GM18499 (cell line): ENCODE measurements around the gene ATP6AP2.
"Not testable (repeated sequence)": the region's sequence is repeated elsewhere in the genome, so short reads cannot be mapped to it uniquely, and the experiment has no call there.

Experiments used
- ATAC-seq: cut with Tn5 transposase; IDR thresholded peaks from one replicate; pipeline ENCODE4 v1.9.1; 2021; ENCODE audit warnings: moderate number of reproducible peaks; ENCODE audit not compliant: insufficient read depth, unreplicated experiment

The ATP6AP2 gene

DNA sequence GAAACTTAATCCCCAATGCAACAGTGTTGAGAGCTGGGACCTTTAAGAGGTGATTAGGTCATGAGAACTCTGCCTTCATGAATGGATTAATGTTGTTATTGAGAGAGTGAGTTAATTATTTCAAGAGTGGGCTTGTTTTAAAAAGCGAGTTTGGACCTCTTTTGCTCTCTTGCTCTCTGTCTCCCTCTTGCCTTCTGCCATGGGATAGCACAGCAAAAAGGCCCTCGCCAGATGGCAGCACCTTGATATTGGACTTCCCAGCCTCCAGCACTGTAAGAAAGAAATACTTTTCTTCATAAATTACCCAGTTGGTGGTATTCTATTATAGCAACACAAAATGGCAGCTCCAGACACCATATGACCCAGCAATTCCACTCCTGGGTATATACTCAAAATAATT, 7.0 kb upstream of the ATP6AP2 start:
- no peak for ATAC-seq

DNA sequence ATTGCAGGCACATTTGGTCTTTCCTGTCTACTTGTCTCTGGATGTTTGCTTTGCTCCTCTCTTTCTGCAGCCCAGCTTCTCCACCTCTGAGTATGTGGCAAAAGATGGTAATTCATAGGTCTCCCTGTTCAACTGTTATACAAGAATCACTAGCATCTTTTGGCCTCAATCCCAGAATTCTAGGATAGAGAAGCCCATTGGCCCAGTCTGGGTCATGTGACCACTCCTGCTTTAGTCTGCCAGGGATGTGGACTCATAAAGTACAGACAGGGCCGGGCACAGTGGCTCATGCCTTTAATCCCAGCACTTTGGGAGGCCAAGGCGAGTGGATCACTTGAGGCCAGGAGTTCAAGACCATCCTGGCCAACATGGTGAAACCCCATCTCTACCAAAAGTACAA, 5.4 kb upstream of the ATP6AP2 start:
- not testable (repeated sequence) for ATAC-seq

DNA sequence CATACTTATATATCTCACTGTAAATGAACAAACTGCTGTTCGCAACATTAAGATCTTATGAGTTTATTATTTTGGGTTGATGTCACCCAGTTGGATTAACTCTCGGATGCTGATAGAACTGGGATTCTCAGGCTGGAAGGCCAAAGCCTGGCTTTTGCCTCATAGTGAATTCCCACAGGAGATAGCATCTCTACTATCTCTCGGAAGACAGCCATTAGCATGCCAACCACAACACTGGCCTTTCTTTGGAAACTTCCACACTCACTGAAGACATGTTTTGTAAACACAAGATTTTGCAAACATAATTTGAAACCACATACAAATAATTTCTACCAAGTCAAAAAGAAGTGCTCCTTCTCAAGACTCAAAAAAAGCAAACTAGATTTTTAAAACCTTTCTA, 4.5 kb upstream of the ATP6AP2 start:
- ATAC-seq = no peak

DNA sequence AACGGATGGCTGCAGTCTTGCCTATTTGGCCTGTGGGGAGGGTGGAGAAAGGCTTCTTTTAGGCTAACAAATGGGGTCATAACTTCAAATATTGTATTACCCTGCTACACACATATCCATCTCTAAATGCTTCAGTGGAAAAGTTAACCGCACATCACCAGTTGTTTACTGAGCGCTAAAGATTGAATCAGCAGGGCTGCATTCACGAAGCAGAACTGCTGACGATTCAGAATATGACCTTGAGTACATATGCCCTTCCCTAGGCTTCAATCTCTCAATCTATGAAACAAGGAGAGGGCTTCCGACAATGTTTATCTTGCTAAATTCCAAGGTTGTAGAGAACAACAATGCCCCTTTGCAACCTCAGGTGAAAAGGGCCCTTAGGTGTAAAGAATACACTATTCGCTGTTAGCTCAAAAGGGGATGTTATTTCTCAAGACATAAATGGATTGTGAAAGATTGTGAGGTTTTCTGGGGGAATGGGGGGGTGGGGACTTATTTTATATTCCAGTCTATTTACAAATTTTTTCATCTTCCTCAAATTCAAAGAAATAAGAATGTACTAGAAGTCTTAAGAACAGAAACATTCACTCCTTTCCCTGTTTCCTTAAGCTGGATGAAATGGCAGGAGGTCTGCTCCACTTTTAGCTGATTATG, 2.6 kb upstream of the ATP6AP2 start:
- ATAC-seq = no peak

DNA sequence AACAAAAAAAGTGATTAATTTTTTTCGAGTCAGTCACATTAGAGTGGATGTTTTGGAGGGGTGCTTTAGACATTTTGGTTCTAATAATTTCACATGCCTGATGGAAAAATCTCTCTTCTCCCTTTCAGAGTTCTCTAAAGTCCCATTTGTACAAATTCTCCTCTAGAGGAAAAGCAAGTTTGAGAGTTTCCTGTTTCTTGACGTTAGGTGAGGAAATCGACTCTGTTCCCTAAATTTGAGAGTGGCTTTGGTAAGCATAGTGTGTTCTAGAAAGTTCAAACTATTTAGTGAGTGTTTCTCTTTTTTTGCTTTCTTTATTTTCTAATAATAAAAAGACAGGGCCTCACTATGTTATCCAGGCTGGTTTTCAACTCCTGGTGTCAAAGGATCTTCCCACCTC, 1.6 kb upstream of the ATP6AP2 start:
- no peak for ATAC-seq

DNA sequence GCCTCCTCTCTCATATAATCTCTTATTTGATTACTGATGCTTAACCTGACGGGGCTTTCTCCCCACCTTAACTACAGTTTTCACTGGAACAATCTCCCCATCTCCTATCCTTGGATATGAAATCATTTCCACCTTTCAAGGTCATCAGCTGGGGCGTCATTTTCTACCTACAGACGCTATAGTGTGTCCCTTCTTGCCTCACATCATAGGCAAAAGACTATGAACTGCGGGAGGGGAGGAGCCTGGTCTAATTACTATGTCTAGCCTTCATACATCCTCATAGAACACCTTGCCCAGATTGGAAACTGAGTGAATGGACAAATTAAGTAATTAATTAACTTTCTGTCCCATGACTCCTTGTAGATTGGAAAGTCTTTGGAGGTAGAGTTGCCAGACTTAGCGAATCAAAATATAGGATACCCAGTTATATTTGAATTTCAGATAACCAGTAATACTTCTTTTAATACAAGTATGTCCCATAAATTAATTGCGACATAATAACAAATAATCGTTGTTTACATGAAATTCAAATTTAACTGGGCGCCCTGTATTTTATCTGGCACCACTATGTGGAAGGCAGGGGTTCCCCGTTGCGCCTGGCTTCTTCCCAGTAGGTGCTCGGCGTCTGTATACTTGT, 752 bp upstream of the ATP6AP2 start:
- ATAC-seq = peak; percentile 19

DNA sequence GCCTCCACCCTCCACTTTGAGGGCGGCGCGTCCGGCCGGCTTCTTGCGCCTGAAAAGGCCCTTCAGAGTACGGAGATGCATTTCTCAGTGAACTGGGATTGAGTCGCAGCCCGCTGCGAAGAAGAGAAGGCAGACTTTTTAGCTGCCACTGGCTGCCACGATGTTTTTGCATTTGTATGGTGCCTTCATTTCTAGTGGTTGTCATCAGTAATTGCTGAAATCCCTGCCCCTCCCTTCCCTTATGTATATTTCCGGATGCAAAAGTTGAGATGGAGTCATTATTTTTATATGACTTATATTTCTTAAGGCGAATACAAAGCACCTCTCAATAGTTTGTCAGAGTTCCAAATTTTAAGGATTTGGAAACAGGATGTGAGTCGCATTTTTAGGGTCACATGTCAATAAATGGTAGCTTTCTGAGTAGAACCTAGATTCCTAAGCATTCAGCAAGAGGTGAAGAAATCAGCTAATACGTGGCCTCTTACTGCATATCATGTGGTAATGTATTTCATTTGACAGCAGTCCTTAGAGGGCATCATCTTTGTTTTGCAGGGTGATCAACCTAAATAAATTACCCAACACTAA, 658 bp downstream of the ATP6AP2 start:
- ATAC-seq = no peak

DNA sequence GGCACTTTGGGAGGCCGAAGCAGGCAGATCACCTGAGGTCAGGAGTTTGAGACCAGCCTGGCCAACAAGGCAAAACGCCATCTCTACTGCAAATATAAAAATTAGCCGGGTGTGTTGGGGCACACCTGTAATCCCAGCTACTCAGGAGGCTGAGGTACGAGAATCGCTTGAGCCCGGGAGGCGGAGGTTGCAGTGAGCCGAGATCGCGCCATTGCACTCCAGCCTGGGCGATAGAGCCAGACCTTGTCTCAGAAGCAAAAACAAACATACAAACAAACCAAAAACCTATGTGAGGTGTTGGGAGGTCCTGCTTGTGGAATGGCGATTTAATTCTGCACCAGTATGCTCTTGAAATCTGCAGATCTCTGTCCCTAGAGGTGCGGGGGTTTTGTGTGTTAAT, 1.4 kb downstream of the ATP6AP2 start:
- not testable (repeated sequence) for ATAC-seq

DNA sequence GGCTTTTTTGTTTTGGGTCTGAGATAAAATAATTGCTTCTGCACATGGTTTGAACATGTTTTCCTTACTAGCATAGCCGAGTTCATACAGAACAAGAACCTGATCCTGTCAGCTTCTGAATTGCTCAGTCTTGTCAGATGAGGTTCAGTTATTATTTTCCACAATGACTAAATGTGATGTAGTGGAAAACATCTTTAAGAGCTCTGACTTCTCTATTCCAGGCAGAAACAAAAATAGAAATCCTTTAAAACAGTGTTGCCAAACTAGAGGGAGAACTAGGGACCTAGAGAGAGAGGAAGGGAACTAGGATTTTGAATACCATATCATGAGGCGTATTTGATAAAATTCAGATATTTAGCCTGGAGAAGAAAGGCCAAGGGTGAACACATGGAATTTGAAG, 2.0 kb downstream of the ATP6AP2 start:
- no peak for ATAC-seq

DNA sequence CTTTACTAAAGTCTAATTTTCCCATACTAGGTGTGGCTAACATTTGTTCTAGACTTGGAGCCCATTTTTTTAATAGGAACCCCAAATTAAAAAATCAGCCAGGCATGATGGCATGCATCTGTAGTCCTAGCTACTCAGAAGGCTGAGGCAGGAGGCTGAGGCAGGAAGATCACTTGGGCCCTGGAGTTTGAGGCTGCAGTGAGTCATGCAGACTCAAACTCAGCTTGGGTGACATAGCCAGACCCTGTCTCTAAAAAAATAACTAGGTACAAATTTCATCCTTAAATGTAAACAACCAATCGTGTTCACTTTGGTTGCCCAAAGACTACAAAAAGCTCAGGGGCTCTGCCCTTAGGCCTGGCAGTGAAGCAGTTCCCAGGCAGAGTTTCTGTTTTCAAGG, 6.9 kb downstream of the ATP6AP2 start:
- ATAC-seq = not testable (repeated sequence)

DNA sequence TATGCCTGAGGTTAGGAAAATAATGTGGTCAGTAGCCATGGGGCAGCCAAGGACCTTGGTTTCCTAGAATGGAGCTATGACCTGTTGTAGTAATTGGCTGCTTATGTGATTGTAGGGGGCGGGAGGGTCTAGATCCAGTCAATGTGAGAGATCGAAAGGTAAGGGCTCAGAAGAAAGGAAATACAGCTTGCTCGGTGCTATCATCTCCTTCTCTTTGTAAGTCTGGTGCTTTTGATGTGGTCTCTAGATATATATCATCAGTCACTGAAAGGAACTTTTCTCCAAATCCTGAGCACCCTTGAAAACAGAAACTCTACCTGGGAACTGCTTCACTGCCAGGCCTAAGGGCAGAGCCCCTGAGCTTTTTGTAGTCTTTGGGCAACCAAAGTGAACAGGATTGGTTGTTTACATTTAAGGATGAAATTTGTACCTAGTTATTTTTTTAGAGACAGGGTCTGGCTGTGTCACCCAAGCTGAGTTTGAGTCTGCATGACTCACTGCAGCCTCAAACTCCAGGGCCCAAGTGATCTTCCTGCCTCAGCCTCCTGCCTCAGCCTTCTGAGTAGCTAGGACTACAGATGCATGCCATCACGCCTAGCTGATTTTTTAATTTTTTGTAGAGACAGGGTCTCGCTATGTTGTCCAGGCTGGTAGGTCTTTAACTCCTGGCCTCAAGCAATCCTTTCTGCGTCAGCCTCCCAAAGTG, 9.0 kb downstream of the ATP6AP2 start:
- ATAC-seq = not testable (repeated sequence)

DNA sequence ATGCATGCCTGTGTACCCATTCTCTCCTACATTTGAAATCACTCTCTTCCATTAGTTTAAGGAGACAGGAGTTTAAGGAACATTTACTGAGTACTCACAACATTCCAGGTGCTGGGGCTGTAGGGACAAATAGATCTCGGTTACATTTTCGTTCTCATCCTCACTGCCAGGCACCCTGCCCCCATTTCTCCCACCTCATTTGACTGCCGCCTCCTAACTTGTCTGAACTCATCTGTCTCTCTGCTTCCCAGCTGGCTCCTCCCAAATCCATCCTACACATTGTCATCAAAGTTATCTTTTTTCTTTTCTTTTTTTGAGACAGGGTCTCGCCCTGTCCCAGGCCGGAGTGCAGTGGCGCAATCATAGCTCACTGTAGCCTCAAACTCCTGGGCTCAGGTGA, 22.7 kb downstream of the ATP6AP2 start:
- ATAC-seq = no peak

DNA sequence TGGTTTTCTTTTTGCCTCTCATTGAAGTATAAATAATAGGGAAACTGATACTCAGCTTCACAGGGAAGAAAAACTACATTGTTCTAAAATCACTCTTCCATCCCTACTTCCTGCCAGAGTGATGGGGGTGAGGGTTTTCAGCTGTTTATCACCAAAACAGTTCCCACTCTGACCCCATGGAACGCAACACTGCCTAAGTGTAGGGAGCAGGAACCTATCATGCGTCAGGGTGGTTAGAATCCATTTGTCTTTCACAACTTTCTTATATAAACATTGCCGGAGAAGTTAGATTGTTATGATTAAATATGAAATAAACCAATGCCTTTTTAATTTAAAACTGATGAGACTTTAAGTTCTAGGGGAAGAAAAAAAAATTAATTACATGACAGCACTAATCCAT, 26.6 kb downstream of the ATP6AP2 start:
- ATAC-seq = no peak

DNA sequence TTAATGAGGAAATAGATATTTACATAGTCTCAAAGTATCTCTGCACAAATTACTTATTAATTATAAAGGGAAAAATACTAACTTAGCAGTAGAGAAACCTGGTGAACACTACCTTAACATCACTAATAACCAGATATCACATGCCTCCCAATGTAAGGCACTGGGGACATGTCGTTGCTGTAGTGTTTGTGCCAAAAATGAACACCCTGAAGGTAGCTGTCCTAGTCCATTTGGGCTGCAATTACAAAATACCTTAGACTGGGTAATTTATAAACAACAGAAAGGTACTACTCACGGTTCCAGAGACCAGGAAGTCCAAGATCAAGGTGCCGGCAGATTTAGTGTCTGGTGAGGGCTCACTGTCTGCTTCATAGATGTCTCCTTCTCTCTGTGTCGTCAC, 31.7 kb downstream of the ATP6AP2 start:
- no peak for ATAC-seq

DNA sequence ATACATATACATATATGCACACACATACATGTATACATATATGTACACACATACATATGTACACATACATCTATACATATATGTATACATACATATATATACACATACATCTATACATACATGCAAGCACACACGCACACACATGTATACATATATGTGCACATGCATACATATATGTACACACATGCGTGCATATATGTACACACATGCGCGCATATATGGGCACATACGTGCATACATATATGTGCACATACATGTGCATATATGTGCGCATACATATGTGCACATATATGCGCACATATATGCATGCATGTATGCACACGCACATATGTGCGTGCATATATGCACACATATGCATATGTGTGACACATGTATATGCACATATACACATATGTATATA, 35.2 kb downstream of the ATP6AP2 start:
- ATAC-seq = no peak

DNA sequence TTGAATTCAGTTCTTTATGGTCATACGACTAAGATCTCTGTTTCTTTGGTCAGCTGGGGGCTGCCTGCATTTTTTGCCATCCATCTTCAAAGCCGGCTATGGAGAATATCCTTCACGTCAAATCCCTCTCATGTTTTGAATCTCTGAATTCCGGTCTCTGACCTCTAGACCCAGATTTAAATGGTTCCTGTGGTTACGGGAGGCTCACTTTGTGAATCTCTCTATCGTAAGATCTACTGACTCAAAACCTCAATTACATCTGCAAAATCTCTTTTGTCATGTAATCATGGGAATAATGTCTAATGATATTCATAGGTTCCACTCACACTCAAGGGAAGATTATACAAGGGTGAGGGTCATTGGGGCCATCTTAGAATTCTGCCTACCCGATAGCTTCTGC, 36.8 kb downstream of the ATP6AP2 start:
- no peak for ATAC-seq

DNA sequence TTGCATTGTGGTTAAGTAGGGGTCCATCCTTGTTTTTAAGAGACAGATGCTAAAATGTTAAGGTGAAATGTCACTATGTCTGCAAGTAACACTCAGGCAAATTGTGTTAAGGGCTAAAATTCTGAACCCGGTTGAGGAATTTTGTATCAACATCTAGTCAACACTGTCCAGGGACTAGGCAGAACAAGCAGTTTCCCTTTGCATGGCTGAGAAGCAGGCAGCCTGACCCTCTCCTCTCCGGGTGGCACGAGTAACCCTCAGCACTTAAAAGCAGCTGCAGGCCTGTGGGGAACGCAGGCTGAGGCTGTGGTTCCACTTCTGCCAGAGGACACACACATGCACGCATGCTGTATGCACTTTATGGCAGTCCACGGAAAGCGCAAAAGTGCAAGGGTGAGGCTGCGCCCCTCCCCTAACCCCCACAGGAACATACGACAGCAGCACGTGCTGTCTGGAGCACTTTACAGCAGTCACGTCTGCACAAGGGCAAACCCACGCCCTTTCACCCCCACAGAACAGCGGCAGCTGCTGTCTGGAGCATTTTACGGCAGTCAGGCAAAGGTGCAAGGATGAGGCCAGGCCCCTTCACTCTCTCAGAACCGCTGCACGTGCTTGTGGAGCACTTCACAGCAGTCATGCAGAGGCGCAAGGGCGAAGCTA, 41.8 kb downstream of the ATP6AP2 start:
- no peak for ATAC-seq

DNA sequence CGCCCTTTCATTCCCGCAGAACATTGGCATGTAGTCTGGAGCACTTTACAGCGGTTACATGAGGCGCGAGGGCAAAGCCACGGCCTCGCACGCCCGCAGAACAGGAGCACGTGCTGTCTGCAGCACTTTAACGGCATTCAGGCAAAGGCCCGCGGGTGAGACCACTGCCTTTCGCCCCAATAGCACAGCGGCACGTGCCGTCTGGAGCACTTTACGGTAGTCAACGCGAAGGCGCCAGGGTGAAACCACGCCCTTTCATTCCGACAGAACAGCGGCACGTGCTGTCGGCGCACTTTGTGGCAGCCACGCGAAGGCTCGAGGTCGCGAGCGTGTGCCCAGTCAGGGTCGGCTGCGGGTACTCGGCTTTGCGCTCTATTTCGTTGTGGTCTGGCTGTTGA, 42.4 kb downstream of the ATP6AP2 start, which contains the start of gene MPC1L:
Gene MPC1L (plus strand): TSS at position 290 of the 398 bp plus-strand sequence. CDS start 138 bp downstream, outside the sequence.
- no peak for ATAC-seq

DNA sequence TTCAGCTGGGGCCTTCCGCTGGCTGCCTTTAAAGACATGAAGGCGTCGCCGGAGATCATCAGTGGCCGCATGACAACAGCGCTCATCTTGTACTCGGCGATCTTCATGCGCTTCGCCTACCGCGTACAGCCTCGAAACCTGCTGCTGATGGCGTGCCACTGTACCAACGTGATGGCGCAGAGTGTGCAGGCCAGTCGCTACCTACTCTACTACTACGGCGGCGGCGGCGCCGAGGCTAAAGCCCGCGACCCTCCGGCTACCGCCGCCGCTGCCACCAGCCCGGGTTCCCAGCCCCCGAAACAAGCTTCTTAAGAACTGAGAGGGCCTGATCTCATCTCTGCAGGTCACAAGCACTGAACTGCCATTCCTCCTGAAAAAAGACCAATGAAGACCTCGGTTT, 42.9 kb downstream of the ATP6AP2 start:
- ATAC-seq = no peak

DNA sequence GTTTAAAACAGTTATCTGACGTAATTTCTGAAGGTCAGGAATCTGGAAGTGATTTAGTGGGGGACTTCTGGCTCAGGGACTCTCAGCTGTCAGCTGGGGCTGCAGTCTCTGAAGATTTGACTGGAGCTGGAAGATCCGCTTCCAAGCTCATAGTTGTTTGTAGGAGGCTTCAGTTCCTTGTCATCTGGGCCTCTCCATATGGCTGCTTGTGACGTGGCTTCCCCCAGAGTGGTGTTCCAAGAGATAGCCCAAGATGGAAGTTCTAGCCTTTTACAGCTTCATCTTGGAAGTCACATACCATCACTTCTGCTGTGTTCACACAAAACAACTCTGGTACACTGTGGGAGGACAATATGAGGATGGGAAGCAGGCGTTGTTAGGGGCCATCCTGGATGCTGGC, 44.5 kb downstream of the ATP6AP2 start:
- ATAC-seq = no peak

DNA sequence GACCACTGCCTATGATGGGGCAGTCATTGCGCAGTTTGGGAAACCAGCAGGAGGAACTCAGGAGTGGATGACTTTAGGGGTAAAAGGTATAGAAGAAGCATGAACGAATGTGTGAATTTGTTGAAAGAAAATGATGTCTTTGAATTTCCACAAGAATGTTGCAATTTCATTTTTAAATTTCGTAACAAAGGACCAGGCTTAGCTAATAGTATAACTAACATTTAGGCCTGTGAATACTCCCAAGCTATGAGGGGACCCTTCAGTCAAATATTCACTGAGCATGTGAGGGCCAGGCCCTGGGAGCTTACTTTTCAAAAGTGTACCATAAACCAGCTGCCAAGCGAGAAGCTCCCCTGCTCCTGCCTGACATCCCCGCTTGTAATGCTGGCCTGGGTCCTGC, 47.7 kb downstream of the ATP6AP2 start:
- ATAC-seq = no peak
